Lower lobe of right lung (tissue), 2 donors: Measurements from ENCODE around the gene SOHLH2. TPM values are rescaled to one million over a fixed set of nuclear protein-coding genes. Genes with fewer than 3 reads are reported as not detected.

Source experiments
- ATAC-seq, 2 donors: fragments of 200-7000 bp; cut with Tn5 transposase; one replicate each; pipeline ENCODE4 v1.9.1; 2020 to 2022; ENCODE audit warnings: mild to moderate bottlenecking in 2 of 2, moderate library complexity in 2 of 2
- DNase-seq: peaks from one replicate; pipeline ENCODE4 v3.0.0-alpha.2; 2020
- H3K27ac ChIP-seq: fragments of 200-600 bp; one replicate; pipeline ENCODE4 v1.8.0; 2022
- H3K27me3 ChIP-seq: fragments of 200-600 bp; one replicate; pipeline ENCODE4 v1.8.0; 2022; ENCODE audit warnings: low read depth
- H3K36me3 ChIP-seq: fragments of 200-600 bp; one replicate; pipeline ENCODE4 v1.8.0; 2022; ENCODE audit warnings: mild to moderate bottlenecking
- H3K4me1 ChIP-seq: fragments of 200-600 bp; one replicate; pipeline ENCODE4 v1.8.0; 2022
- H3K4me3 ChIP-seq: fragments of 200-600 bp; one replicate; pipeline ENCODE4 v1.8.0; 2022; ENCODE audit warnings: mild to moderate bottlenecking
- H3K9me3 ChIP-seq: fragments of 200-600 bp; one replicate; pipeline ENCODE4 v1.8.0; 2022
- CTCF ChIP-seq: fragments of 200-600 bp; IDR thresholded peaks from one replicate; pipeline ENCODE4 v1.8.0; 2022; ENCODE audit warnings: antibody characterized with exemption, mild to moderate bottlenecking
- intact Hi-C: fragments of 100-400 bp; cut with DNase I; formaldehyde crosslinking; loops from one replicate; pipeline ENCODE4 v1.11.0; 2022
- long read RNA-seq: library from polyadenylated mRNA; unstranded; transcript quantifications from one replicate; pipeline ENCODE4 v2.0.0, GENCODE V29; 2021
- total RNA-seq: library from RNA; stranded (reverse); fragmentation: NEBNext Ultra II Directional; extraction: Animal tissue kit (Norgen Biotek cat#: 25700); gene quantifications from one replicate; pipeline ENCODE4 v1.2.1, GENCODE V29; 2021
- donor health status: DM: no; HTN: yes; CAD: no; lungs with severe emphysema.

Gene SOHLH2
- total RNA-seq = not detected
- long read RNA-seq = 0 reads

DNA sequence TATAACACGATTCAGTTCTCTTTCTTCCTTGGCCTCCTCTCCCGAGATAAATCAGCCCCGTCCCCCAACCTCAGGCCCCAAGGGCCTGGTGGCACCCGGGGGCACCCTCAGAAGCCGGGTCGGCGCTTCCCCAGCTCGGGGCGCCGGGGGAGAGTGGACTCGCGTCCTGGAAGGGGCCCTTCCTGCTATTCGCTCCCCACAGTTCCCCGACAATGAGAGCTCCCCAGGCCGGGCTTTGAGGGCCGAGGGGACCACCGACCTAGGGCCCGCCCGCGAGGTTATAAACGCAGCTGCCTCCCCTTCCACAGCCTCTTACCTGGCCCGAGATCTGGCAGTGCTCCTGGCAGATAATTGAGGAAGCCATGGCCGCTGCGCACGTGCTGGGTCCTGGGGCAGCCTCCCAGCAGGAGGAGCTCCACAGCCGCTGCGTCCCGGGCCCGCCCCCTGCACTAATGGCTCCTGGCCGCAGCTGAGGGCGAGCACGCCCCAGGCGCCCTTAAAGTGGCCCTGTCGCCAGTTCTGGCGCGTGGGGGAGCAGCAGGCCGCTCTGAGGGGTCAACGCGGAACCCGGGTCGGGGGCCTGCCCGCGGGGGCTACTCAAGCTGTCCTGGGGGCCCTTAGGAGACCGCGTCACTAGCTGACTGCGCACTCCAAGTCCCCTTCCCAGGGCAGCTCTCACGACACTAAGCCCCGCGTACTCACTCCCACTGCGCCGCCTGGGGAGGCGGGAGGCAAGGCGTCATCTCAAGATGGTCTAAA is at the start of gene SOHLH2:
TSS of gene SOHLH2 (minus strand) at position 394 of the 759 bp plus-strand sequence. CDS start at position 364, 30 bp downstream.
- intact Hi-C loops = no loop called here
- Histone ChIP-seq H3K4me1 (no peaks in the 10 kb centered on the region), H3K36me3 (no peaks in the 10 kb centered on the region), H3K4me3 (no peak within 1 kb of the TSS), H3K27ac (no peak within 1 kb of the TSS), H3K9me3 (no peaks in the 10 kb centered on the region), H3K27me3 (no peaks in the 10 kb centered on the region)
- no peak for TF ChIP-seq CTCF
- ATAC-seq (no peak), DNase-seq (peak; percentile 43)

DNA sequence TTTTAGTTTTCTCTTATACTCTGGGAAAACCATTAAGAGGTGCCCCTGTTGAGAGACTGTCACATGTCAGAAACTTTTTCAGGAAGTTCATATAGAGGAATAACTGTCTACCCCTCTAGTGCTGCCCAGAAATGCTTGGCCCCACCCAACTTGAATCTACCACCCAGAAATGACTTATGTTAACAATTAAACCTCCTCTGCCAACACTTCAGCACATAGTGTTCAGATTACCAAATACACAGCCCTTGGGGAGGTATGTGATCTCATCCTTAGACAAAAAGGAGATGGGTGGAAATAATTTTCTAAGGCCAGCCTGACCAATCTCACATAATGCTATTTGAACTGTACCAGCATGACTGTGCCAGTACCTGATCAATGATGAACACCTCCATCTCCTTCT is 47.6 kb upstream of the SOHLH2 start:
- no peaks in the 10 kb centered on the region for H3K27me3 ChIP-seq
- no peaks in the 10 kb centered on the region for H3K9me3 ChIP-seq
- no peaks in the 10 kb centered on the region for H3K36me3 ChIP-seq
- peak in 1 of 2 donors; percentile 68 for ATAC-seq
- no peak overlapping the region for H3K27ac ChIP-seq
- no peak overlapping the region for H3K4me3 ChIP-seq
- no peak for TF ChIP-seq CTCF
- DNase-seq = no peak
- intact Hi-C loops = no loop called here
- H3K4me1 ChIP-seq = no peaks in the 10 kb centered on the region

DNA sequence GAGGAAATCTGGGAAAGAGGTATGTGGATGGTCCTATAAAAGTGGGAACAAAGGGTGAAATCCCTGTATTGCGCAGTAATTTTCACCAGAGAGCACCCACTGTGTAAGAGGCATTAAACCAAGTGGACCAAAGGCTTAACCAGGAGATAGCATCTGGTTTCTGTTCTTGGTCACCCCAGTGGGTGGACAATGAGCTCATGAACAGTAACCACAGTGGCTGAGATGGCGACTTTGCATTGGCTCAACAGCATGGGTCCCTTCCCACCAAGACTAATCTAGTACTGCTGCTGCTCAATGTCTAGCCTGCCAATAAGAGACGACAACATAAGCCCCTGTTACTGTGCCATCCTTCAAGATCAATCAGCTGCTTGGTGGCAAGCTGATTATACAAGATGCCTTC is 46.7 kb upstream of the SOHLH2 start:
- ATAC-seq (no peak), DNase-seq (no peak)
- H3K4me3 ChIP-seq = no peak overlapping the region
- intact Hi-C loops = no loop called here
- H3K4me1 ChIP-seq = no peaks in the 10 kb centered on the region
- H3K27me3 ChIP-seq = no peaks in the 10 kb centered on the region
- H3K27ac ChIP-seq = no peak overlapping the region
- H3K9me3 ChIP-seq = no peaks in the 10 kb centered on the region
- no peak for TF ChIP-seq CTCF
- no peaks in the 10 kb centered on the region for H3K36me3 ChIP-seq

- Histone ChIP-seq H3K27me3 (no peaks in the 10 kb centered on the region), H3K36me3 (no peaks in the 10 kb centered on the region), H3K4me3 (no peak overlapping the region), H3K9me3 (no peaks in the 10 kb centered on the region), H3K4me1 (no peaks in the 10 kb centered on the region), H3K27ac (no peak overlapping the region)
- DNase-seq (no peak), ATAC-seq (peak; percentile 23 to 57)
- intact Hi-C loops = no loop called here
- no peak for TF ChIP-seq CTCF
Observed at GRCh38 chr13:36259361-36260137, 45.2 kb upstream of the SOHLH2 start.

GRCh38 chr13:36258831-36259230 is 44.5 kb upstream of the SOHLH2 start:
- intact Hi-C loops = no loop called here
- no peak for ATAC-seq
- H3K27me3 ChIP-seq = no peaks in the 10 kb centered on the region
- no peak for TF ChIP-seq CTCF
- no peaks in the 10 kb centered on the region for H3K4me1 ChIP-seq
- H3K9me3 ChIP-seq = no peaks in the 10 kb centered on the region
- H3K4me3 ChIP-seq = no peak overlapping the region
- no peak overlapping the region for H3K27ac ChIP-seq
- no peaks in the 10 kb centered on the region for H3K36me3 ChIP-seq
- DNase-seq = no peak
